ENCODE data around the gene HCRTR1. TPM values are rescaled to one million over a fixed set of nuclear protein-coding genes. Genes with fewer than 3 reads are reported as not detected.
A peak's percentile ranks its signal among the peaks of the same experiment; 100 is the strongest.

HCRTR1 gene
- total RNA-seq, 1 donor from 2014 or later: not detected

DNA sequence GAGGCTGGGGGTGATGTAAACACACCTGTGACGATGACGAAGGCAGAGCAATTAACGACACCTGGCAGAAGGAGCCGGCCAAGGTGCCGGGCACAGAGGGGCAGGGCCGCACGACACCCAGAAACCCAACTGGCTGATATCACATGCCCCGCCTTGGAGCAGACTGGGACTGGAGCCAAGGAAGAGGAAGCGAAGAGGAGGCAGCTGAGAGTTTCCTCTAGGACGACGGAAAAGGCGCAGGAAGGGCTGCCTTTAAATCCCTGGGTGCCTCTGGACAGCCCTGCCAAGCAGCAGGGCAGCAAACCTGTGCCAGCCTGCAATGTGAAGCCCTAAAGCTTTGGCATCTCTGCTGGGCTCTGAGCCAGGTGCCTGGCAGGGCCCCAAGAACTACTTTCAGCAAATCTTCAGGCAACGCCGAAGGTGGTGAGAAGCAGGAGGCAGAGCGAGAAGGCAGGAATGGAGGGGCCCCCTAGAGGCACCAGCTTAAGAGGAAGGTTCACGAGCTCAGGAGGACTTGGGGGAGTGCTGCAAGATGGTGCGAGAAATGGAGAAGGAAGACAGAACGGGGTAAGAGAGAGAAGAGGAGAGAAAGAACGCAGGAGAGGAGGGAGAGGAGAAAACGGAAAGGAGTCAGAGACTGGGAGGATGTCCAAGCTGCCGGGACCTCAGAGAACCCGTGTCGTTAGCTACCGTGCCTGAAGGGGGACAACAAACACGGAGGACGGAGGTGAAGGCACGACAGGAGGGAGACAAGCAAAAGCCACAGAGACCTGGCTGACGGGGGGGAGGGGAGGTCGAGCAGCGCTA, 52.5 kb downstream of the HCRTR1 start:
- peaks cover 19% of the 10 kb centered on the region for H3K9me3 Mint-ChIP-seq (ENCODE audit: unreplicated experiment)
- H3K4me3 Mint-ChIP-seq (ENCODE audit: unreplicated experiment): peak overlapping the region; percentile 88
- peaks cover 66% of the 10 kb centered on the region for H3K4me1 Mint-ChIP-seq (ENCODE audit: low read depth, unreplicated experiment)
- no peaks in the 10 kb centered on the region for H3K36me3 Mint-ChIP-seq (ENCODE audit: unreplicated experiment)
- DNase-seq: no peak
- peaks cover 20% of the 10 kb centered on the region for H3K27me3 Mint-ChIP-seq (ENCODE audit: unreplicated experiment)
- H3K27ac Mint-ChIP-seq (ENCODE audit: unreplicated experiment): peak overlapping the region; percentile 99
- TF ChIP-seq, protein P1, sequence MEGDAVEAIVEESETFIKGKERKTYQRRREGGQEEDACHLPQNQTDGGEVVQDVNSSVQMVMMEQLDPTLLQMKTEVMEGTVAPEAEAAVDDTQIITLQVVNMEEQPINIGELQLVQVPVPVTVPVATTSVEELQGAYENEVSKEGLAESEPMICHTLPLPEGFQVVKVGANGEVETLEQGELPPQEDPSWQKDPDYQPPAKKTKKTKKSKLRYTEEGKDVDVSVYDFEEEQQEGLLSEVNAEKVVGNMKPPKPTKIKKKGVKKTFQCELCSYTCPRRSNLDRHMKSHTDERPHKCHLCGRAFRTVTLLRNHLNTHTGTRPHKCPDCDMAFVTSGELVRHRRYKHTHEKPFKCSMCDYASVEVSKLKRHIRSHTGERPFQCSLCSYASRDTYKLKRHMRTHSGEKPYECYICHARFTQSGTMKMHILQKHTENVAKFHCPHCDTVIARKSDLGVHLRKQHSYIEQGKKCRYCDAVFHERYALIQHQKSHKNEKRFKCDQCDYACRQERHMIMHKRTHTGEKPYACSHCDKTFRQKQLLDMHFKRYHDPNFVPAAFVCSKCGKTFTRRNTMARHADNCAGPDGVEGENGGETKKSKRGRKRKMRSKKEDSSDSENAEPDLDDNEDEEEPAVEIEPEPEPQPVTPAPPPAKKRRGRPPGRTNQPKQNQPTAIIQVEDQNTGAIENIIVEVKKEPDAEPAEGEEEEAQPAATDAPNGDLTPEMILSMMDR (IDR thresholded peaks at IDR 0.05; ENCODE audit: partially characterized antibody, unreplicated experiment): no peak

DNA sequence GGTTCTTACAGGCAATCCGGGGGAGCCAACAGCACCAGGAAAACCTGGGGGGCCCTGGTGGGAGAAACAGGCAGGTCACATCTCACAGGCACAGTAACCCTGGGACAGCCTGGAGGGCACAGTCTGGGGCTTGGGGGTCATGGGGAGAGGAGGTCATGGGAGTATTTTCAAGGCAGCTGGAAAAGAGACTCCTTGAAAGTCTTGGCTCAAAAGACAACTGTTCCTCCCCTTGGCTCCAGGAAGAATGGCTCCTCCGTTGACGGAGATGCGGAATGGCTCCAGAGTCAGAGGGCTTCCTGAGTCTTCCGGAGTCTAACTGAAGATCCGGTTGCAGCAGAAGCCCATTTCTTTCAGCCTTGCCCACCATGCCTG, 53.1 kb downstream of the HCRTR1 start:
- Mint-ChIP-seq H3K4me3 (ENCODE audit: unreplicated experiment) (peak overlapping the region; percentile 88), H3K4me1 (ENCODE audit: low read depth, unreplicated experiment) (peaks cover 70% of the 10 kb centered on the region), H3K27ac (ENCODE audit: unreplicated experiment) (peak overlapping the region; percentile 99), H3K9me3 (ENCODE audit: unreplicated experiment) (peaks cover 19% of the 10 kb centered on the region), H3K36me3 (ENCODE audit: unreplicated experiment) (no peaks in the 10 kb centered on the region), H3K27me3 (ENCODE audit: unreplicated experiment) (peaks cover 20% of the 10 kb centered on the region)
- TF ChIP-seq, protein P1 (IDR thresholded peaks at IDR 0.05; ENCODE audit: partially characterized antibody, unreplicated experiment): no peak
- no peak for DNase-seq

DNA sequence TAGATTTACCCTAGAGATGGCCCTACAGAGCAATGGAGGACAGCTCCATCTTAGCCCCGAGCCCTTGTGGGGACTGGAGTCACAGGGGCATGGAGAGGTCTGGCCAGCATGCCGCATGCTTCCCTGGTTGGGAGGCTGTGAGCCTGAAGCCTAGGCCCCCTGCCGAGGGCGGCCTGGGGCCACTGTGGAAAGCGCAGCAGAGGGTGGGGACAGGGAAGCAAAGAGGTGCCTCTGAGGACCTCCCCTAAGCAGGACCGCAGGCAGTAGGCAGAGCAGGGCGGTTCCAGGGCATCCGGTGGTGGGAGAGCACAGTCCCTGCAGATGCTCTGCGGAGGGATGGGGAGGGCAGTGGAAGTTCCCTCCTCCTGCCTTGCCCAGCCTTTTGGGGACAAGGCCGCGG, 53.7 kb downstream of the HCRTR1 start:
- DNase-seq: no peak
- TF ChIP-seq, protein P1 (IDR thresholded peaks at IDR 0.05; ENCODE audit: partially characterized antibody, unreplicated experiment): no peak

DNA sequence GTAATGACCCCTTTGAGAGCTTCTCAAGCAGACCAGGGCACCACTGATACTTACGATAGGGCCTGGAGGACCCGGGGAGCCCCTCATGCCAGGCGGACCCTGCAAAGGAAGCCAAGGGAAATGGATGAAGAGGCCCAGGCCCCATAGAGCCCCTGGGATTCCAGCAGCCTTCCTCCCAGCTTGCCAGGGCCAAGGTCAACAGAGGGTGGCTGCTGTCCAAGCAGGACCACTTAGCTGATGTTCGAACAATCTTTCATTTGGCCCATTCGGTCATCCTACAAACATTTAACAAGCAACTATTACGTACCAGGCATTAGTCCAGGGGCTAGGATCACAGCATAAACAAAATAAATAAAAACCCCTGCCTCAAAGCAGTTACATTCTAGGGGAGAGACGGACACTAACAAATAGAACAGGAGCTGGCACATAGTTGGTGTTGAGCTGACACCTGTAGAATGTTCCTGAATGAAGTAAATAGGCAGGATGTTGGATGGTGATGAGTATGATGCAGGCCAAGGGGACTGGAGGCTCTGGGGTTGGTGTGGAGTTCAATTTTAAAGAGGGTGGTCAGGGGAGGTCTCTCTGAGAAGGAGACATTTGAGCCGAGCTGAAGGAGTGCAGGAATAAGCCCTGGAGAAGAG, 54.2 kb downstream of the HCRTR1 start:
- H3K4me3 Mint-ChIP-seq (ENCODE audit: unreplicated experiment): peak overlapping the region; percentile 68
- H3K27me3 Mint-ChIP-seq (ENCODE audit: unreplicated experiment): peaks cover 16% of the 10 kb centered on the region
- no peak for DNase-seq
- peaks cover 20% of the 10 kb centered on the region for H3K9me3 Mint-ChIP-seq (ENCODE audit: unreplicated experiment)
- H3K4me1 Mint-ChIP-seq (ENCODE audit: low read depth, unreplicated experiment): peaks cover 61% of the 10 kb centered on the region
- H3K27ac Mint-ChIP-seq (ENCODE audit: unreplicated experiment): peak overlapping the region; percentile 83
- no peaks in the 10 kb centered on the region for H3K36me3 Mint-ChIP-seq (ENCODE audit: unreplicated experiment)
- TF ChIP-seq, protein P1 (IDR thresholded peaks at IDR 0.05; ENCODE audit: partially characterized antibody, unreplicated experiment): no peak

More for the DNA sequence above, 53.7 kb downstream of the HCRTR1 start:
- H3K27me3 Mint-ChIP-seq (ENCODE audit: unreplicated experiment): peaks cover 18% of the 10 kb centered on the region
- H3K4me3 Mint-ChIP-seq (ENCODE audit: unreplicated experiment): peak overlapping the region; percentile 88
- peaks cover 66% of the 10 kb centered on the region for H3K4me1 Mint-ChIP-seq (ENCODE audit: low read depth, unreplicated experiment)
- peak overlapping the region; percentile 99 for H3K27ac Mint-ChIP-seq (ENCODE audit: unreplicated experiment)
- peaks cover 20% of the 10 kb centered on the region for H3K9me3 Mint-ChIP-seq (ENCODE audit: unreplicated experiment)
- H3K36me3 Mint-ChIP-seq (ENCODE audit: unreplicated experiment): no peaks in the 10 kb centered on the region

DNA sequence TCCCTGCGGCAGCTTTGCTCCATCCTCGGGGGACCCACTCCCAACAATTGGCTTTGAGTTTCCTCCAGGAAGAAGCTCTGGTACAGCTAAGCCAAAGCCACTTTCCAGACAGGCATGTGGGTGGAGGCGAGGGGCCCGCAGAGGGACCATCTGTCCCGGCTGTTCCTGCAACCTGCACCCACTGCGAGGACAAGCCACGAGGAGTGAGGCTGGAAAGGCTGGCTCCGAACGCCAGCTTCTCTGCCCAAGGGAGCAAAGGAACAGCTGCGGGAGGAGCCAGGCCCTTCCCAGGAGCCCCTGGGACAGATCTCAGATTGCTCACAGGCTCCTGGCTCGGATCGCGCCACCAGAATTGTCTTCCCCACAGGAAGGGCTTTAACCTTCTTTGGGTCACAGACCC, 55.5 kb downstream of the HCRTR1 start:
- peak; percentile 63 for DNase-seq
- H3K4me1 Mint-ChIP-seq (ENCODE audit: low read depth, unreplicated experiment): peaks cover 57% of the 10 kb centered on the region
- H3K4me3 Mint-ChIP-seq (ENCODE audit: unreplicated experiment): no peak overlapping the region
- peak overlapping the region; percentile 73 for H3K27ac Mint-ChIP-seq (ENCODE audit: unreplicated experiment)
- H3K27me3 Mint-ChIP-seq (ENCODE audit: unreplicated experiment): peaks cover 15% of the 10 kb centered on the region
- TF ChIP-seq, protein P1 (IDR thresholded peaks at IDR 0.05; ENCODE audit: partially characterized antibody, unreplicated experiment): no peak
- H3K9me3 Mint-ChIP-seq (ENCODE audit: unreplicated experiment): peaks cover 20% of the 10 kb centered on the region
- H3K36me3 Mint-ChIP-seq (ENCODE audit: unreplicated experiment): no peaks in the 10 kb centered on the region

Data from glutamatergic neuron (in vitro differentiated cells).